GM12801 (cell line): ENCODE results near the gene ODC1.

ENCODE experiments used
- TF ChIP-seq, protein P1 (sequence below): IDR thresholded peaks from one replicate; pipeline ENCODE4 v1.5.1; 2011; ENCODE audit warnings: control low read depth; ENCODE audit not compliant: insufficient read length; ENCODE audit errors: extremely low read depth

ODC1 gene

DNA sequence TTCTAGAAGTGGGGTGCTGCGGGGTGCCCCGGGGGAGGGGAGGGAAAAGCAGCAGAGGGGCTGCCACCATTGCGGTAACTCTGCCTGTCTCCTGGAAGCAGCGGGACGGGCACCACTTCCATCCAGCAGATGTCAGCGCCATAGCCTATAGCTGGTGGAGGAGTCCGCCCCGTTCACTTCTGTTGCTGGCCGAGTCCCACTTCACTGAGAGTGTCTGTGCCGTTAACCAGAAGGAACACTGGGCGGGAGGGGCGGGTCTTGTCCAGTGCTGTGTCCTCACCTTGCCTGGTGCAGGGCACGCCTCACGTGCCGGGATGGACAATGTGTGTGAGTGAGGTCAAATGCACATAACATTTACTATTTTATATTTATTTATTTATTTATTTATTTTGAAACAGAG, 19.3 kb upstream of the ODC1 start:
- TF ChIP-seq, protein P1, sequence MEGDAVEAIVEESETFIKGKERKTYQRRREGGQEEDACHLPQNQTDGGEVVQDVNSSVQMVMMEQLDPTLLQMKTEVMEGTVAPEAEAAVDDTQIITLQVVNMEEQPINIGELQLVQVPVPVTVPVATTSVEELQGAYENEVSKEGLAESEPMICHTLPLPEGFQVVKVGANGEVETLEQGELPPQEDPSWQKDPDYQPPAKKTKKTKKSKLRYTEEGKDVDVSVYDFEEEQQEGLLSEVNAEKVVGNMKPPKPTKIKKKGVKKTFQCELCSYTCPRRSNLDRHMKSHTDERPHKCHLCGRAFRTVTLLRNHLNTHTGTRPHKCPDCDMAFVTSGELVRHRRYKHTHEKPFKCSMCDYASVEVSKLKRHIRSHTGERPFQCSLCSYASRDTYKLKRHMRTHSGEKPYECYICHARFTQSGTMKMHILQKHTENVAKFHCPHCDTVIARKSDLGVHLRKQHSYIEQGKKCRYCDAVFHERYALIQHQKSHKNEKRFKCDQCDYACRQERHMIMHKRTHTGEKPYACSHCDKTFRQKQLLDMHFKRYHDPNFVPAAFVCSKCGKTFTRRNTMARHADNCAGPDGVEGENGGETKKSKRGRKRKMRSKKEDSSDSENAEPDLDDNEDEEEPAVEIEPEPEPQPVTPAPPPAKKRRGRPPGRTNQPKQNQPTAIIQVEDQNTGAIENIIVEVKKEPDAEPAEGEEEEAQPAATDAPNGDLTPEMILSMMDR: no peak

DNA sequence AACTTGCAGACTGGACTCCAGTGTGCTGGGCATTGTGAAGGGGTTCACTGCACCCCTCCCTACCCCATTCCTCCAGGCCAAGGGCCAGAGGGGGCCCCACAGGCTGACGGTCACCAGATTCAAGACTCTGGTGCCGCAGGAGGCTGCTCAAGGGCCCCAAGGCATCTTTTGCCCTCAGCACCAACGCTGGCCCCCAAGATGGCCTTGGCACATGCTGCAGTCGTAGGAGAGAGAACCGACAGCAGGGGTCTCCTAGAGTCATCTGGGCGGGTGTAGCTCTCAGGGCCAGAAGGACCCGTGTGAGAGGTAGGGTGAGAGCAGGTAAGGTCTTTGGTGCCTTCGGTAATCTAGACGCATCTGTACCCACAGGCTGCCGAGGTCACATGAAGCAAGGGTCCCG, 18.7 kb upstream of the ODC1 start:
- TF ChIP-seq, protein P1: no peak

DNA sequence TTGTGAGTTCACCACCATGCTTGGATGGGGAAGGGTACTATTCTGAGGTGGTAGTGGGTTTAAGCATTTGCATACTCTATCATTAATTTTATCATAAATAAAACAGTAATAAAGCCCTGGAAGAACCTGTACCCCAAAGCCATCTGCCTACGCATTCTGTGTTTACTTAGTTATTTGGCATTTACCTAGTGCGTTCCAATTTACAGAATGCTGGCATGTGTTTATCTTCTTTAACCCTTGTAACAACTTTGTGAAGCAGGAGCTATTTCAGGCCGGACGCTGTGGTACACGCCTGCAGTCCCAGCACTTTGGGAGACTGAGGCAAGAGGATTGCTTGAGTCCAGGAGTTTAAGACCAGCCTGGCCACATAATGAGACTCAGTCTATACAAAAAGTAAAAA, 17.8 kb upstream of the ODC1 start:
- TF ChIP-seq, protein P1: no peak

DNA sequence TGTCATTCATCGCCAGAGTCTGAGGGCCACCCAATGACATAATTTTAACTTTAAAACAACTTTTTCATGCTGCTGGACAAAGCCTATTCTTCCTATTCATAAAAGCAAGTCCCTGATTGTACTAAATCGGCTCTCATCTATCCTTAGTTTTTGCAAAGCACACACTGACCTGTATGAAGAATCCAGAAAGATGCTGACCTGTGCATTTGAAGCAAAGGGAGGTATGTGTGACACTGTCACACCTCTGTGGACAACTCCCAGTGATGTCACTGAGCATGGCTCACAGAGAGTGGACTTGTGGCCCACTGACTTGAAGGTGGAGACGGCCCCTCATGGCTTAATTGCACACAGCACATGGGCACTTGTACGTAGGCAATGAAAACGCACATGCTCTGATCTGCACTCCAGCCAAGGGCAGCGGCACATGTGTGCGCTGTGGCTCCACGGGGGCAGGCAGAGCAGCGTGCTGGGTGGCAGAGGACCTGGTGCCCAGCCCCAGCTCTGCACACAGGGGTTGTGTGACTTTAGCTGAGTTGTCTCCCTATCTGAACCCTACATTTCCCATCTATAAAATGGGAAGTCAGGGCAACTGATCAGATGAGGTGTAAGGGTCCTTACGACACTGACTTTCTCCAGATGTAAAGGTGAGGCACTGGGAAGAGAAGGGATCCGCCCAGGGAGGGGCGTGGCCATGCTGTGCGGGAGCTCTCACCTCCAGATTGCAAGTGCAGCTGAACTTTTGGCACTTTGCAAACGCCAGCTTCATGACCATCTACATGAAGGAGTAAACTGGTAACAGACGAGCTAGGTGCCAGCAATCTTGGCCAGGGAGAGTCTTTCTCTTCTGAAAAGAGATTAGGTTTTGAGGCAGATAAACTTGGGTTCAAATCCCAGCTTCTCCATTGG, 14.3 kb upstream of the ODC1 start:
- TF ChIP-seq, protein P1: no peak

DNA sequence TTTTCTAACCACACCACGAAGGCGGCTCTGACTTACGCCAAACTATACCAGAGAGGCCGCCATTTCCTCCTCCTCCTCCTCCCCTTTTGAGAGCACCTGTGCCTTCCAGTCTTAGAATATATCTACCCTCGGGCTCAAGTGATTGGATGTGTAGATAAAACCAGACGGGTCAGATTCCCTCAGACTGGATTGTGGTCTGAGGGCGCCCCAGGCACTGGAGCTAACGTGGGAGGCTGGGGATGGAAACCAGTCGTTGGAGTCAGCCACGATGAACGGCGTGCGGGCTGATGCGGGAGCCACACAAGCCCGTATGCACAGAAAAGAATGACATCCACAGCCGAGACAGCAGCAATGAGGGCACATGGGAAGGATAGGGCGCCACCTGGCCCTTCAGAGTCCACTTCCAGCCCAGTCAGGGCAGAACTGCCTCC, 12.3 kb upstream of the ODC1 start:
- TF ChIP-seq, protein P1: no peak

DNA sequence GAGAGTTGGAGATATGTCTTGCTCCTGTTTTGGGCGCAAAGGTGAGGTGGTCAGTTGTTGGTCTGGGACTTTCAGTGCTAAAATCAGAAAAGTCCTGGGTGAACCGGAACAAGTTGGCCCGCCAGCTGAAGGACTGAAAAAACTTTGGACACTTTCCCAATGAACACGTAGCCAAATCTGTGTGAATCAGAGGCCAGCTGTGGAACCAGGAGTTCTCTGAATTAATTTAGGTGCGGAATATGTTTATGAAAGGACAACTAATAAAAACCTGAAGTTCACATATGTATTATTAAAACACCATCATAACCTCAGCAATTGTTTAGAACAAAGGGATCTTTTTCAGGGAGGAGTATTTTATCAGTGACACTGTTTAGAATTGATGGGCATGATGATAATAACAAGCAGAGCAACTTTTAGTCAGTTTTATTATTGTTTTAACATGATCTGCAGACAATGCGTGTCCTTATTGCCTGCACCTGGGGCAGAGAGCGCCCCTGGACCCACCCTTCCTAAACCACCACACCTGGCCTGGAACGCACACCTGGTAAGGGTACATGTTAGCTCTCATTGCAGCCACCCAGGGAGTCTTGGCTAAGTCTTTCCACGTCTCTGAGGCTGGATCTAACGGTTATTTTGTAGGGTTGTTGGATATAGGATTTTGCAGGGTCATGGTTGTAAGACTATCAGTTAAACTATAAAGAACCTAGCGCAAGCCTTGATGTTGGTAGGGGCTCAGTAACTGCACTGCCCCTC, 9.9 kb upstream of the ODC1 start:
- TF ChIP-seq, protein P1: no peak

DNA sequence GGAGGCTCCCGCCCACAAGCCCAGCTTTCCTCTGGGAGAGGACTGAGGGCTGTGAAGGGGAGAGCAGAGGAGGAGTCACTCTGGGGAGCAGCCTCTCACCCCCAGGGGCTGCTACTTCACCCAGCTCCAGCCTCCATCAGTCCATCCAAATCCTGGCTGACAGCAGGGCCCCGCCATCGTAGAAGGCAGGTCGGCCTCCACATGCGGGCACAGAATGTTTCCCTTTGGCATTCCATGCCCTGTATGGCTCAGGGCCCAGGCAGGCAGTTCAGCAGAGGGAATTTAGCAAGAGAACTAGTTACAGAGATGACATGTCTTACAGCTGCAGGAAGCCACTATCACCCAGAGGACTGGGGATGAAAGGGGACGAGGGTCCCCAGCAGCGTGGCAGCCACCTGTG, 6.4 kb upstream of the ODC1 start:
- TF ChIP-seq, protein P1: no peak
